SJSA1 (cell line): Measurements from ENCODE around the gene STAT5A. TPM values are rescaled to one million over a fixed set of nuclear protein-coding genes. Genes with fewer than 3 reads are reported as not detected.
"Not testable (repeated sequence)": the region's sequence is repeated elsewhere in the genome, so short reads cannot be mapped to it uniquely, and the experiment has no call there.

Experiments
- DNase-seq, 2 experiments: peaks; one replicate each; pipeline ENCODE4 v3.0.0-alpha.2; 2015 to 2020; ENCODE audit warnings: low spot score in 2 of 2, low read depth in 1 of 2
- H3K27ac ChIP-seq: fragments of 250-450 bp; sonication (Bioruptor Pico); 2 replicates; pipeline ENCODE4 v1.5.1; 2020; ENCODE audit warnings: mild to moderate bottlenecking, moderate library complexity
- H3K27me3 ChIP-seq: fragments of 250-450 bp; sonication (Bioruptor Pico); replicated peaks from 2 replicates; pipeline ENCODE4 v1.5.1; 2020; ENCODE audit warnings: mild to moderate bottlenecking, moderate library complexity
- H3K36me3 ChIP-seq: fragments of 250-450 bp; sonication (Bioruptor Pico); 2 replicates; pipeline ENCODE4 v1.5.1; 2020; ENCODE audit warnings: mild to moderate bottlenecking
- H3K4me1 ChIP-seq: fragments of 250-450 bp; sonication (Bioruptor Pico); replicated peaks from 2 replicates; pipeline ENCODE4 v1.6.1; 2021; ENCODE audit warnings: mild to moderate bottlenecking
- H3K4me3 ChIP-seq: fragments of 250-450 bp; sonication (Bioruptor Pico); 2 replicates; pipeline ENCODE4 v1.5.1; 2020; ENCODE audit warnings: mild to moderate bottlenecking
- H3K9me3 ChIP-seq: fragments of 250-450 bp; sonication (Bioruptor Pico); replicated peaks from 2 replicates; pipeline ENCODE4 v1.5.1; 2020; ENCODE audit warnings: mild to moderate bottlenecking
- total RNA-seq: library from RNA; depleted of rRNA; stranded (reverse); fragments of >200 nt; shearing (Covaris generic); gene quantifications from 2 replicates; pipeline ENCODE4 v1.2.3, GENCODE V29; 2014

Gene STAT5A
- total RNA-seq, 1 experiment from 2014 or later, result 4.6 TPM

DNA sequence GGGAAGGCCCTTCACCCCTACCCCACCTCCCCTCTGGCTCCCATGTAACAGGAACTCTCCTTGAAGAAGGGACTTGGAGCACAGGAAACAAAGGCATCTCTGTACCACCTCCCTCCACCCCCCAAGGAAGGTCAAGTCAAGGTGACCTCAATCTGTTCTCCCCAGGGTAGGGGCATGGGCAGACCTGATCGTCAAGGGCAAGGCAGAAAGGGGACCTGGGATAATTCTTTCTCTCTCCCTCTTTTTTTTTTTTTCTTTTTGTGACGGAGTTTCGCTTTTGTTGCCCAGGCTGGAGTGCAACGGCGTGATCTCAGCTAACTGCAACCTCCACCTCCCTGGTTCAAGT, 4.3 kb upstream of the STAT5A start:
- Histone ChIP-seq H3K27ac (no peak overlapping the region), H3K27me3 (no peaks in the 10 kb centered on the region), H3K4me3 (no peak overlapping the region), H3K4me1 (peaks cover 18% of the 10 kb centered on the region), H3K36me3 (no peaks in the 10 kb centered on the region), H3K9me3 (no peaks in the 10 kb centered on the region)
- peak in 1 of 2 experiments; percentile 16 for DNase-seq

DNA sequence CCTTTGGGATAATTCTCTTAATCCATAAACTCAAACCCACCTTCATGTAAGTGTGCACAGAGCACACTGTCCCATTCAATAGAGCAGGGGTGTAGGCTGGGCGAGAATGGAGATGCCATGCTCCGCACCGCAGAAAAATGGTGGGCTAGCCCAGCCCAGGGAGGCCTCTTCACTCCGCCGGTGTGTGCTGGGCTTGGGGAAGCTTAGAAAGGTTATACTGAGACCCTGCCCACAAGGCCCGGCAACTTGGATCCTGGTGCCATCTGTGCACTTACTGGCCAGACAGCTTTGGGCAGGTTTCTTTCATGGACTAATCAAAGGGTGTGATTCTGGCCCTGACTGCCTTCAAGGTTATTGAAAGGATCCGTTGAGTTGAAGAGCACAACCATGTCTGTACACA, 3.7 kb upstream of the STAT5A start:
- peak in 1 of 2 experiments; percentile 31 for DNase-seq
- Histone ChIP-seq H3K27me3 (no peaks in the 10 kb centered on the region), H3K9me3 (no peaks in the 10 kb centered on the region), H3K4me1 (peaks cover 22% of the 10 kb centered on the region), H3K36me3 (no peaks in the 10 kb centered on the region), H3K27ac (no peak overlapping the region), H3K4me3 (no peak overlapping the region)

DNA sequence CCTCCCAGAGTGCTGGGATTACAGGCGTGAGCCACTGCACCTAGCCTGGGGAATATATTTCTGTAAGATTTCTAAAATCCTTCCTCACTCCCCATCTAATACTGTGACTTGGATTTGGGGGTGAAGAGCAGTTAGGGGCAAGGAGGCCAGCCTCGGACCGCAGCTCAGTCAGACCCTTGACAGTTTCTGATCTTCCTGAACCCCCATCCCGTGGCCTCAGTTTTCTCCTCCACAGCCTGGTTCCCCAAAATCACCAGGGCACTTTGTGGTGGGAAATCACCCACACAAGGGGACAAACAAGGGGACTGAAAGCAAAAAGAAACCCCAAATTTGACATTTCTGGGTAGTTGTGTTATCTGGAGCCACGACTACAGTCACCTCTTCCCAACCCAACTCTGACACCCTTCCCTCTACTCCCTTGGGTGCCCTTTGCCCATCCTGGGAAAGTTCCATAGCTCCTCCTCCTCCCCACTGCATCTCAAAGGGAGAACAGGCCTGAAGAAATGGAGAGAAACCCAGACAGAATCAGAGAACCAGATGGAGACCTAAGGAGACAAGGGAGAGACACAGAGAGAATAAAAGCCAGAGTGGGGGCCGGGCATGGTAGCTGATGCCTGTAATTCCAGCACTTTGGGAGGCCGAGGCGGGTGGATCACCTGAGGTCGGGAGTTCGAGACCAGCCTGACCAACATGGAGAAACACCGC, 2.8 kb upstream of the STAT5A start:
- Histone ChIP-seq H3K4me1 (peaks cover 22% of the 10 kb centered on the region), H3K27ac (no peak overlapping the region), H3K27me3 (no peaks in the 10 kb centered on the region), H3K9me3 (no peaks in the 10 kb centered on the region), H3K4me3 (no peak overlapping the region), H3K36me3 (no peaks in the 10 kb centered on the region)
- peak in 1 of 2 experiments; percentile 24 for DNase-seq

DNA sequence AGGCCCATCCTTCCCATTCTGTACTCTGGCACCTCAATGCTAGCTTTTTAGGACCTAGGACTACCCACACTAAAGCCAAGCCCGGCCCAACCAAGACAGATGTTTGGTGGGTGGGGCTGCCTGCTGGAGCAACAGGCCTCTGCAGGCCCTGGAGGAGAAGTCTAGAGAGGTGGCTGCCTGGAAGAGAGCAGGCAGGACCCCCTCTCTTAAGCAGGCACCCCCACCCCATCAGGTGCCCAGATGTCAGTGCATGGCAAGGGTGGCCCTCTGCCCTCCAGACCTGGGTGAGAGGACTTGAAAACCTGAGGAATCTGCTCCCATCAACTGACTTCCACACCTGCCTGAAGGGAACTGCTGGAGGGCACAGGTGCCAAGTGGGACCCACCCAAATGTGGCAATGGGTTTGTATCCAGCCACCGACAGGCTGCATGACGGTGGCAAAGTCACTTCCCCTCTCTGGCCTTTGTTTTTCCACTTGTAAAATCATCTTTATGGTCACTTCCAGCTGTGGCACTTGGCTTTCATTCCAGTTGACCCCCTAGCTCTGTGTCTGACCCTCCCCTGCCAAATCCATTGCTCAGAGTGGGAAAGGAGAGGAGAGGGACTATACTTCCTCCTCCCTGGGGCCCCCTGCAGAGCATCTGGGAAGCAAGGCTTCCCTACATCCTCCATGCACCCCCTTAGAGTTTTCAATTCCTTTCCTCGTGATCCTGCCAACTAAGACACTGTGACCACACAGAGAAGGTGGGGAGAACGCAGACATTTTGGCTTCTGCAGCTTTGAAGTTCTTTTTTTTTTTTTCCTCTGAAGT, 1.7 kb upstream of the STAT5A start:
- peak in 1 of 2 experiments; percentile 30 for DNase-seq
- H3K27ac ChIP-seq, result no peak overlapping the region
- peaks cover 22% of the 10 kb centered on the region for H3K4me1 ChIP-seq
- no peaks in the 10 kb centered on the region for H3K9me3 ChIP-seq
- H3K4me3 ChIP-seq, result no peak overlapping the region
- H3K27me3 ChIP-seq, result no peaks in the 10 kb centered on the region
- no peaks in the 10 kb centered on the region for H3K36me3 ChIP-seq

DNA sequence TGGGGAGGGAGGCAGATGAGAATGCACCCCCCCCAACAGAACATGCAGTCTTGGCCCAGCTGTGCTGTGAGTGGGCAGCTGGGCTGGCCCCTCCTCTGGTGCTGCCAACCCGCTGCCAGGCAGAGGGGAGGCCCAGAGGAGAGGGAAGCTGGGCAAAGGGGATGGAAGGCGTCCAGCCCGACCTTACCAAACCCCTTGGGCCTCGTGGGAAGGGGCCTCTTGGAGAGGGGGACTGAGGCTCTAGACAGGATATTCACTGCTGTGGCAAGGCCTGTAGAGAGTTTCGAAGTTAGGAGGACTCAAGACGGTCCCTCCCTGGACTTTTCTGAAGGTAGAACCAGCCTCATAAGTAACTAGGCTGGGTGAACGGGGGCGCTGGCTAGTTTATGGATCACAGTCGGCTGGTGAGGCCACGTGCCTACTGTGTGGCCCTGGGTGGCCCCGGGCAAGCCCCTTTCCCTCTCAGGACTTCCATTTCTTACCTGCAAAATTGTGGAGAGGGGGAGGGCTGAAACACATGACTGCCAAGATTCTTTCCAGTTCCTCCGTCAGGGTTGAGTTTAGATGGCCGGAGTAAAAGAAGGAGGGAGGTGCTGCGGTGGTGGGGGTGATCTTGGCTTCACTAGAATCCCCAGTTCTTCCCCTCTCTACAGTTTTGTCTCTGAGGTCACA, 857 bp upstream of the STAT5A start:
- Histone ChIP-seq H3K9me3 (no peaks in the 10 kb centered on the region), H3K36me3 (no peaks in the 10 kb centered on the region), H3K4me1 (peaks cover 22% of the 10 kb centered on the region), H3K27ac (no peak overlapping the region), H3K27me3 (no peaks in the 10 kb centered on the region), H3K4me3 (peak overlapping the region; percentile 51)
- DNase-seq, result peak in 1 of 2 experiments; percentile 36

DNA sequence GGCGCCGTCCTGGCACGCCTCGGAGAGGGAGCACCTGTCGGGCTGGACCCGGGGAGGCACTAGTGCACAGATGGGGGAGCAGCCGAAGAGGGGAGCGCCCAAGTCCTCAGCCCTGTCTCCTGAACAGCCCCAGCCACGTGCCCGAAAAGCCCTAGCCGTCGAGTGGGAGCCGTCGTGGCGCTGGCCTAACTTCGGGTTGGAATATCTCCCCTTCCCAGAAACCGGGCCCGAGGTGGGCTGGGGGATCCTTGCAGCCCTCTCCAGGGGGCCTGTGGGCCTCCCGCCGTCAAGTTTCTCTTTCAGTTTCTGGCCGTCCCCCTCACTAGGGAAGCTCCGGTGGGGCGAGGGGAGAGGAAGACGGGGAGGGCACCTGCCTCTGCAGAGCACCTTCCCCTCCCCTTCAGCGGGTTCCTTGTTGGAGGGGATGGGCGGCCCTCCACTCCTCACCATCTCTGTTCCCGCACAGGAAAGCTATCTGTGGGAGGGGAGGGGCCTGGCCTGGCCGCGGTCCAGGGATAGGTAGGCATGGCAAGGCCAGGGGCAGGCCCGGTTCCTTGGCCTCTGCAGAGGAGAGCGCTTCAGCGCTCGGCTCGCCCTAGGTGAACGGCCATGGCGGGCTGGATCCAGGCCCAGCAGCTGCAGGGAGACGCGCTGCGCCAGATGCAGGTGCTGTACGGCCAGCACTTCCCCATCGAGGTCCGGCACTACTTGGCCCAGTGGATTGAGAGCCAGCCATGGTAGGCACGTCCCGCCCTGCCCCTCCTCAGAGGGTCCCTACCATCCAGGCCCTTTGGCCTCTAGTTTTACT, 709 bp downstream of the STAT5A start:
- H3K27me3 ChIP-seq, result no peaks in the 10 kb centered on the region
- no peaks in the 10 kb centered on the region for H3K9me3 ChIP-seq
- H3K36me3 ChIP-seq, result no peaks in the 10 kb centered on the region
- peaks cover 22% of the 10 kb centered on the region for H3K4me1 ChIP-seq
- H3K4me3 ChIP-seq, result peak overlapping the region; percentile 51
- H3K27ac ChIP-seq, result no peak overlapping the region
- no peak for DNase-seq

DNA sequence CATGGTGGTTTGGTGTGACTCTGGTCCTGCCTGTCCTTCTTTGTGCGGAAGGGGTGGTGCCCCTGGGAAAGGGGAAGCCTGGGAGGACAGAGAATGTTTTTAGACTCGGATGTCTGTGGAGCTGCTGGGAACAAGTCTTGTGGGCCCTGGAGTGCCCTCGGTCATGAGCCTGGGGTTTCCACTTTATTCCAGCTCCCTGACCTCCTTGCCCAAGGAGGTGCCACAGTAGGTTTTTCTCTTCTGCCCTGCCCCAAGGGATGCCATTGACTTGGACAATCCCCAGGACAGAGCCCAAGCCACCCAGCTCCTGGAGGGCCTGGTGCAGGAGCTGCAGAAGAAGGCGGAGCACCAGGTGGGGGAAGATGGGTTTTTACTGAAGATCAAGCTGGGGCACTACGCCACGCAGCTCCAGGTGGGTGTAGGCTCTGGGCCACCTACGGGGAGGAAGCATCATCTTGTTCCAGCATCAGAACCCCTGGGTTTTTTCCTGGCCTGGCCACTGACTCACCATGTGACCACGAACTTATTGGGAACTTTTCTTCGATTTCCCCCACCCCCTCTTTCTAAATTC, 1.4 kb downstream of the STAT5A start:
- peaks cover 22% of the 10 kb centered on the region for H3K4me1 ChIP-seq
- H3K27ac ChIP-seq, result no peak overlapping the region
- no peaks in the 10 kb centered on the region for H3K9me3 ChIP-seq
- no peaks in the 10 kb centered on the region for H3K36me3 ChIP-seq
- H3K4me3 ChIP-seq, result no peak overlapping the region
- DNase-seq, result no peak
- no peaks in the 10 kb centered on the region for H3K27me3 ChIP-seq

DNA sequence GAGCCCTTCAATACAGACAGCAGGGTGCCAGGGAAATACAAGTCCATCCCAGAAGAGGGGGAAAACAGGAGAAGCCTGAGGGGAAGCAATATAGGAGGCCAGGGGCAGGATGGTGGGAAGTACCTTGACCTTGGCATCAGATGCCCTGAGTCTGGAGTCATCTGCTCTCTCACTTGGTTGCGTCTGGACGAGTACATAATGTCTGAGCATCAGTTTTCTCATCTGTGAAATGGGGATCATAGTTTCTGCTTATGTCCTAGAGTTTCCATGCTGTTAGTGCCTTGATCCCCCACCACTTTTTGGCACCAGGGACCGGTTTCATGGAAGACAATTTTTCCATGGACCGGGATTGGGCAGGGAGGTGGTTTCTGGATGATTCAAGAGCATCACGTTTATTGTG, 2.3 kb downstream of the STAT5A start:
- DNase-seq, result no peak
- Histone ChIP-seq H3K27ac (no peak overlapping the region), H3K27me3 (no peaks in the 10 kb centered on the region), H3K4me1 (peaks cover 22% of the 10 kb centered on the region), H3K36me3 (no peaks in the 10 kb centered on the region), H3K4me3 (no peak overlapping the region), H3K9me3 (no peaks in the 10 kb centered on the region)

DNA sequence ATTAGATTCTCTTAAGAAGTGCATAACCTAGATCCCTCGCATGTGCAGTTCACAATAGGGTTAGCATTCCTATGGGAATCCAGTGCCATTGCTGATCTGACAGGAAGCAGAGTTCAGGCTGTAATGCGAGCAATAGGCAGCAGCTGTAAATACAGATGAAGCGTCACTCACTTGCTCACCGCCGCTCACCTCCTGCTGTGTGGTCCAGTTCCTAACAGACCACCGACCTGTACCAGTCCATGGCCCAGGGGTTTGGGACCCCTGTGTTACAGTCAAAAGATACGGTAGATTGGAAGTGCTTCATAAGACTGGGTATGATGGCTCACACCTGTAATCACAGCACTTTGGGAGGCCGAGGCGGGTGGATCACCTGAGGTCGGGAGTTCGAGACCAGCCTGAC, 2.8 kb downstream of the STAT5A start:
- H3K4me1 ChIP-seq, result peaks cover 22% of the 10 kb centered on the region
- H3K4me3 ChIP-seq, result no peak overlapping the region
- H3K36me3 ChIP-seq, result no peaks in the 10 kb centered on the region
- no peaks in the 10 kb centered on the region for H3K27me3 ChIP-seq
- no peaks in the 10 kb centered on the region for H3K9me3 ChIP-seq
- no peak overlapping the region for H3K27ac ChIP-seq
- no peak for DNase-seq

DNA sequence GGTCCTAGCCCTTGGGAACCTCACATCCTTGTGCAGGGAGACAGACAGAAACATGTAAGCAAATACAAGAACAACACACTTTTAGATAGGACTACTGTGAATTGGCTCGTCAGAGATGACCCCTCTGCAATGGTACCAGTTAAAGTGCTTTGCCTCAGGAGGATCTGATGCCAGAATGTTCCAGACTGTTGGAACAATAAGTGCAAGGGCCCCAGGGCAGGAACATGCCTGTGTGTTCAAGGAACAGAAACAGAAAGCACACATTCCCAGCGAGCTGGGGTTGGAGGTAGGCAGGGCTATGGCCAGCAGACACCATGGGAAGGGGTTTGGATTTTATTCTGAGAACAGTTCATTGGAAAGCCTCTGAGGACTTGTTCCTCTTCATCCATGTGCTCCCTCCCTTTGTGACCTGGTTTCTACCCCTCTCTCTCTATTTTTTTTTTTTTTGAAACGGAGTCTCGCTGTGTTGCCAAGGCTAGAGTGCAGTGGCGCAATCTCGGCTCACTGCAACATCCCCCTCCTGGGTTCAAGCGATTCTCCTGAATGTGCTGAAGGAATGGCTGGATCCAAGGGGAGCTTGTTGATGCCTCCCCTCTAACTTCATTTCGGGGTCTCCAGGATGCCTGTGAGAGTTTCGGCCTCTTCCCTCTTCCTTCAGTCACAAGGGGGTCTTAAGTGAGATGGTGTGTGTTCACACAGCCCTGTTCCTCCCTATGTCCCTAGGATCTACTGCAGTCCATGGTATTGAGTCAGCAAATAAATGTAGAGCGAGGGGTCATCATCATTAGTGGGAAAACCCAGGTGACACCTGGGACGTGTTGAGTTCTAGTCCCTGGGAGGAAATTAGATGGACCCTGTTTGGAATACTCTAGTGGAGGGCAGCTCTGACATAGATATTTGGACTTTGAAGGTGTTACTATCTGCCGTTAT, 6.4 kb downstream of the STAT5A start:
- no peak for DNase-seq
- no peaks in the 10 kb centered on the region for H3K36me3 ChIP-seq
- H3K27me3 ChIP-seq, result no peaks in the 10 kb centered on the region
- H3K4me1 ChIP-seq, result no peaks in the 10 kb centered on the region
- no peak overlapping the region for H3K27ac ChIP-seq
- H3K4me3 ChIP-seq, result no peak overlapping the region
- no peaks in the 10 kb centered on the region for H3K9me3 ChIP-seq

DNA sequence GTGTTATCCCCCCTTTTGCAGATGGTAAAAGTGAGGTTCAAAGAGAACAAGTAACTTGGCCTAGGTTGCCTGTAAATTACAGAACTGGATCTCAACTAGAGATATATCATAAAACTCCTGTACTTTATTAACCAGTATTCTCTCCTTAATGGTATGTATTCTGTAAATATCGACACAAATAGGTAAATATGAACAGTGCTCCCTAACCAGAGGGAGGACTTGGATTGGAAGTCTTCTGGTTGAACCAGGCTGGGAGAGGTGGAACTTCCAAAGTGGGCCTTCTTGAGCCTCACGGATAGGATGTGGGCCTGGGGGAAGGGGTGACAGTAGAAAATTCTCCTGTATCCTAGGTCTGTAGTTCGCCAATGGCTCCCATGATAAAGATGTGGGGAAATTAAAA, 7.7 kb downstream of the STAT5A start:
- H3K36me3 ChIP-seq, result no peaks in the 10 kb centered on the region
- no peak for DNase-seq
- no peaks in the 10 kb centered on the region for H3K27me3 ChIP-seq
- no peak overlapping the region for H3K4me3 ChIP-seq
- H3K27ac ChIP-seq, result no peak overlapping the region
- H3K9me3 ChIP-seq, result no peaks in the 10 kb centered on the region
- no peaks in the 10 kb centered on the region for H3K4me1 ChIP-seq

DNA sequence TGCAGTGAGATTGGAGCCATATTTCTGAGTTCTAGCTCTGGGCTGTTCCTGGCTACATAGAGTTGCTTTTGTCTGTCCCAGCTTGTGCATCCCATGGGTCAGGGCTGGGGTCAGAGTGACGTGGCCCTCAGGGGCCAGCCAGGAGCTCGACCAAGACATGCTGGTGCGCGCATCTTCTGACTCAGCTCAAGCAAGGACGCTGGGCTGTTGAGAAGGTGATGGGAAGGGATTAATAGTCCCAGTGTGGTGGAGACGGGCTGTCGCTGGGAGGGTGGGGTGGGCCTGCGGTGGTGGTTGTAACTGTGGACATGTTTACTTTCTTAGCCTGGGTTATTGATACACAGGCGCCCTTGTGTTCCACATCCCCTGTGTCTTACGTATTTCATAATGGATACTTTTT, 9.5 kb downstream of the STAT5A start:
- H3K36me3 ChIP-seq, H3K27me3 ChIP-seq, H3K27ac ChIP-seq, DNase-seq, H3K9me3 ChIP-seq, H3K4me1 ChIP-seq, H3K4me3 ChIP-seq: not testable (repeated sequence)
